GM11168 (cell line): Measurements from ENCODE around the gene OSBPL6.

Experiments used
- in situ Hi-C: fragments of 300-500 bp; cut with MboI; formaldehyde crosslinking; loops from one replicate; pipeline ENCODE4 v1.12.0; 2022; ENCODE audit warnings: low sequenced_read_pairs; ENCODE audit not compliant: unreplicated experiment

Gene OSBPL6

GRCh38 chr2:178385595-178386148 lies 191.4 kb downstream of the OSBPL6 start:
- in situ Hi-C loops, result no loop called here

GRCh38 chr2:178386986-178387597 lies 192.8 kb downstream of the OSBPL6 start:
- in situ Hi-C loops, result no loop called here

GRCh38 chr2:178388287-178388686 lies 194.0 kb downstream of the OSBPL6 start:
- in situ Hi-C loops, result no loop called here

DNA sequence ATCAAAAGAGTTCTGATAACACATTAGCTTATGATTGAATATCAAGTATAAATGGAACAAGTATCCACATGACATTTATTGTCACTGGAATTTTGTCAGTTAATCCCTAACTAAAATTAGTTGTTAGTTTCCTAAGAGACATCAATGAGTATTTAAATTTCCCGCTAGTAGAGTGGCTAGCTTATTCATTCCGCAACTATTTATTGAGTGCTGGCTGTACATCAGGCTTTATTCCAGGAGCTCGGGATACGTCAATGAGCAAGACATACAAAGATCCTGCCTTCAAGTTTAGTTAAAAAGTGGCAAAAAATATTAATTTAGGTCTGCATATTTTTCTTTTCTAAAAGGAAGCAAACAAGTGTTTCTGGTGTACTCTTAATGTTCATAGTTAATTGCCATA lies 197.4 kb downstream of the OSBPL6 start:
- in situ Hi-C loops, result no loop called here

- in situ Hi-C loops, result no loop called here
Measured at GRCh38 chr2:178392215-178392614, 197.9 kb downstream of the OSBPL6 start.

- in situ Hi-C loops, result no loop called here
Measured at GRCh38 chr2:178394859-178395258, 200.5 kb downstream of the OSBPL6 start.

GRCh38 chr2:178395295-178395694 lies 201.0 kb downstream of the OSBPL6 start:
- in situ Hi-C loops, result no loop called here

- in situ Hi-C loops, result no loop called here
Measured at GRCh38 chr2:178395941-178396570, 201.7 kb downstream of the OSBPL6 start.

- in situ Hi-C loops, result no loop called here
Measured at GRCh38 chr2:178397002-178397605, 202.8 kb downstream of the OSBPL6 start.

DNA sequence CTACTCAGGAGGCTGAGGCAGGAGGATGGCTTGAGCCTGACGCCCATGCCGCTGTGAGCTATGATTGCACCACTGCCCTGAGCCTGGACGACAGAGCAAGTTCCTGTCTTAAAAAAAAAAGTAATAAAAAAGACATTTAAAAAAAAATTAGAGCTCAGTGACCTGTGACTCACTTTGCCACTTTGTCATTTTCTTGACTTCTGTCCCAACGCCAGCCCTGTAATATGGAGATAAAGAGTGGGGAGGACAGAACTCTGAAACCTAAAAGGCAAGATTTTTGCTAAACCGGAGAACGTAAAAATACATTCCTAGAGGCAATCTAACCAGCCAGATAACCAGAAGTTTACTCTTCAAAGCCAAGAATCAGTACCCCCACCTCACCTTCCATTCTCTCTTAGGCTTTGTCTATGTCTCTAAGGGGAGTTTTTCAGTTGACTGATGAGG lies 207.7 kb downstream of the OSBPL6 start:
- in situ Hi-C loops, result loop anchor here (25.0 kb wide), 1 partner anchor 290 kb away; the partner anchor contains the start of gene RBM45

- in situ Hi-C loops, result loop anchor here (25.0 kb wide), 1 partner anchor 291 kb away; the partner anchor contains the start of gene RBM45
Measured at GRCh38 chr2:178403671-178404306, 209.5 kb downstream of the OSBPL6 start.

- in situ Hi-C loops, result loop anchor here (25.0 kb wide), 1 partner anchor 292 kb away; the partner anchor contains the start of gene RBM45
Measured at GRCh38 chr2:178404368-178404767, 210.1 kb downstream of the OSBPL6 start.

DNA sequence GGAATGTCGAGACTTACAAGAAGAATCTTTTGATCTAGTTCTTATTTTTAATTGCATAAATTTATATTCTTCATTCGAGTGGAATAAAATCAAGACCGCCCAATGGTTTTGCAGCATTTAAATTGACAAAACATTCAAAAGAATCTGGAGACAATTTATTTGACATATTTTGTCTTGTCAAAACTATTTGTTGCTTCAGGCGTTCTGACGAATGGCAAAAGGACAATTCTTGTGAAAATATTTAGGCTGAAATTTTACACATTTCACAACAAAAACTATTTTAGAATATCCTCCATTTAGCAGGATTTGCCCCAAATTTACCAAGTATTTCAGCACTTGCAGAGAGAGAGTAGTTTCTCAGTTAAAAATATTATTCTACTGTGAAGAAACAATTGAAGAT lies 214.9 kb downstream of the OSBPL6 start:
- in situ Hi-C loops, result loop anchor here (25.0 kb wide), 1 partner anchor 297 kb away; the partner anchor contains the start of gene RBM45

- in situ Hi-C loops, result loop anchor here (10.0 to 25.0 kb wide), 2 partner anchors 107 to 300 kb away; partner anchors contain the start of gene RBM45
Measured at GRCh38 chr2:178412047-178412446, 217.7 kb downstream of the OSBPL6 start.

DNA sequence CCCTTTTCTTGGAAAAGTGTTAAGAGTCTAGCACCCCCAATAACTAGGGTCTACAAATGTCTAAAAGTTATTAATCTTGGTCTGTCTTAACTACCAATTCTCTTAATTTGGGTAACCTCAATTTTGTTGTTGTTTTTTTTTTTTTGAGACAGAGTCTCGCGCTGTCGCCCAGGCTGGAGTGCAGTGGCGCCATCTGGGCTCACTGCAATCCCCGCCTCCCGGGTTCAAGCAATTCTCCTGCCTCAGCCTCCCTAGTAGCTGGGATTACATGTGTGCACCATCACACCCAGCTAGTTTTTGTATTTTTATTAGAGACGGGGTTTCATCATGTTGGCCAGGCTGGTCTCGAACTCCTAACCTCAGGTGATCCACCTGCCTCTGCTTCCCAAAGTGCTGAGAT lies 218.1 kb downstream of the OSBPL6 start:
- in situ Hi-C loops, result loop anchor here (10.0 to 25.0 kb wide), 2 partner anchors 108 to 300 kb away; partner anchors contain the start of gene RBM45

DNA sequence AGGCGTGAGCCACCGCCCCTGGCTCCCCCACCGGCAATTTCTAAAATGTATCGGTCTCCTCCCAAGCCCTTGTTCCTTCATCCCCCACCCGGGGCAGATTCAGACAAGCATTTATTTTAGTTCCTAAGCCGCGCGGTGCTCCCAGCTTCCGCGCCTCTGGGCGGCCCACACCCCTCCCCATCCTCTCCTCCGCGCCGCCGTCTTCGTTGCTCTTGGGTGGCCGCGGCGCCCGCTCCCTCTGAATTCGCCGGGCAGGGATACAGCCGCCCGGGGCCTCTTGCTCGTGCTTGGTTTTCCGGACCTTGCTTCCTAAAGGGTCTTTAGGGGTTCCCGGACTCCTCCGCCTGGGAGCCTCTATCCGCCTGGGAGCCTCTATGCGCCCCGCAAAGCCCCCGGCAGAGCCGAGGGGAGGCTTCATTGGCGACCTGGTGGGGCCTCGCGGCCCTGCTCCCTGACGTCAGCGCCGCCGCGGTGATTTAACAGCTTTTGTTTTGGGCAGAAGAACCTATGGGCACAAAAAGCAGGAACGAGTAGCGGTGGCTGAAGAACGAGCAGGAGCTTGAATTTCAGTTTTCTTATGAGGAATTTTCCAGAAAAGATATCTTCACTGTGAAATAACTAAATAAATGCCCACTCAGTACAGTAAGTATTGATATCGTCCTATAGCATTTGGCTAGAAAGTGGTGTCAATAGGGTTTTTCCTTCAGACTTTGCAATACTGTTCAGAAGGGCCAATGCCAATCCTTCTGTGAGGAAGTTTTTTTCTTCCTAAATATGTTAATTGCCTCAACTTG lies 219.4 kb downstream of the OSBPL6 start:
- in situ Hi-C loops, result loop anchor here (10.0 to 25.0 kb wide), 2 partner anchors 109 to 301 kb away; partner anchors contain the start of gene RBM45

GRCh38 chr2:178414266-178415247 lies 220.2 kb downstream of the OSBPL6 start:
- in situ Hi-C loops, result loop anchor here (10.0 to 25.0 kb wide), 2 partner anchors 110 to 302 kb away; partner anchors contain the start of gene RBM45

- in situ Hi-C loops, result loop anchor here (10.0 to 25.0 kb wide), 2 partner anchors 111 to 304 kb away; partner anchors contain the start of gene RBM45
Measured at GRCh38 chr2:178415979-178416378, 221.7 kb downstream of the OSBPL6 start.
